ENCODE data around the gene SLCO2B1.

The SLCO2B1 gene

GRCh38 chr11:75195167-75195962 lies 44.5 kb downstream of the SLCO2B1 start (continued):
- TF ChIP-seq PRDM2 (tag by site-specific recombination; IDR thresholded peaks at IDR 0.05; ENCODE audit: borderline replicate concordance) (no peak), MZF1 (tag by site-specific recombination; IDR thresholded peaks at IDR 0.05; ENCODE audit: borderline replicate concordance) (no peak), ZNF776 (tag by site-specific recombination; IDR thresholded peaks at IDR 0.05; ENCODE audit: borderline replicate concordance) (no peak), ZNF221 (tag by site-specific recombination; IDR thresholded peaks at IDR 0.05; ENCODE audit: borderline replicate concordance) (no peak)

GRCh38 chr11:75196426-75196825 lies 45.5 kb downstream of the SLCO2B1 start:
- no peak overlapping the region for H3K27ac ChIP-seq (ENCODE audit: extremely low read depth, low read depth, low read length)
- H3K36me3 ChIP-seq (ENCODE audit: control insufficient read depth in 2 of 2, insufficient read depth in 1 of 2, low read length in 2 of 2): no peaks in the 10 kb centered on the region
- no peak for TF ChIP-seq BCL11B (tag by site-specific recombination; IDR thresholded peaks at IDR 0.05; ENCODE audit: low read depth)
- no peak for TF ChIP-seq TRIM28 (IDR thresholded peaks at IDR 0.05; ENCODE audit: borderline replicate concordance, low read length)
- TF ChIP-seq ZNF266 (tag by site-specific recombination; IDR thresholded peaks at IDR 0.05; ENCODE audit: low read depth): no peak
- no peak for TF ChIP-seq ZFP69B (tag by site-specific recombination; IDR thresholded peaks at IDR 0.05)
- TF ChIP-seq REPIN1 (tag by site-specific recombination; IDR thresholded peaks at IDR 0.05; ENCODE audit: low read depth): no peak
- no peak for TF ChIP-seq MZF1 (tag by site-specific recombination; IDR thresholded peaks at IDR 0.05; ENCODE audit: borderline replicate concordance)
- no peak for TF ChIP-seq GLI2 (tag by site-specific recombination; IDR thresholded peaks at IDR 0.05; ENCODE audit: borderline replicate concordance, low read depth)
- no peak for TF ChIP-seq ZNF214 (tag by site-specific recombination; IDR thresholded peaks at IDR 0.05; ENCODE audit: borderline replicate concordance)
- TF ChIP-seq REST (tag by site-specific recombination; IDR thresholded peaks at IDR 0.05): no peak
- H3K4me1 ChIP-seq (ENCODE audit: control insufficient read depth, insufficient read depth, low read length): no peaks in the 10 kb centered on the region
- no peak overlapping the region for H3K4me3 ChIP-seq (ENCODE audit: low read depth, low read length)
- CTCF ChIA-PET: interaction anchor here (0.8 to 2.9 kb wide), 6 partner anchors 9 to 56 kb away, joined by 3 to 30 read pairs (median 7); no protein-coding TSS in a partner anchor
- no peaks in the 10 kb centered on the region for H3K9me3 ChIP-seq (ENCODE audit: control insufficient read depth, insufficient read depth, low read depth, low read length)
- POLR2A ChIA-PET: interaction anchor here (0.6 kb wide), 1 partner anchor 208 kb away, joined by 6 read pairs; no protein-coding TSS in a partner anchor

Measured in HEK293 (cell line).